MM.1S (cell line): ENCODE data around the gene TIMM8B.

Experiments used
- EZH2 ChIP-seq: fragments of 300-600 bp; sonication (generic); optimal IDR thresholded peaks from 2 replicates; pipeline ENCODE3; 2017; ENCODE audit warnings: low read depth, mild to moderate bottlenecking, antibody characterized with exemption, low read length, mixed read lengths
- EZH2phosphoT487 ChIP-seq: fragments of 300-600 bp; sonication (generic); IDR thresholded peaks from 2 replicates; pipeline ENCODE4 v1.6.1; 2018; ENCODE audit warnings: antibody characterized with exemption, low read length
- TF ChIP-seq, protein P1 (sequence below): fragments of 300-600 bp; sonication (generic); IDR thresholded peaks from 2 replicates; pipeline ENCODE4 v1.5.1; 2016; ENCODE audit warnings: antibody characterized with exemption, low read length, mixed read lengths

- TF ChIP-seq, protein P1, sequence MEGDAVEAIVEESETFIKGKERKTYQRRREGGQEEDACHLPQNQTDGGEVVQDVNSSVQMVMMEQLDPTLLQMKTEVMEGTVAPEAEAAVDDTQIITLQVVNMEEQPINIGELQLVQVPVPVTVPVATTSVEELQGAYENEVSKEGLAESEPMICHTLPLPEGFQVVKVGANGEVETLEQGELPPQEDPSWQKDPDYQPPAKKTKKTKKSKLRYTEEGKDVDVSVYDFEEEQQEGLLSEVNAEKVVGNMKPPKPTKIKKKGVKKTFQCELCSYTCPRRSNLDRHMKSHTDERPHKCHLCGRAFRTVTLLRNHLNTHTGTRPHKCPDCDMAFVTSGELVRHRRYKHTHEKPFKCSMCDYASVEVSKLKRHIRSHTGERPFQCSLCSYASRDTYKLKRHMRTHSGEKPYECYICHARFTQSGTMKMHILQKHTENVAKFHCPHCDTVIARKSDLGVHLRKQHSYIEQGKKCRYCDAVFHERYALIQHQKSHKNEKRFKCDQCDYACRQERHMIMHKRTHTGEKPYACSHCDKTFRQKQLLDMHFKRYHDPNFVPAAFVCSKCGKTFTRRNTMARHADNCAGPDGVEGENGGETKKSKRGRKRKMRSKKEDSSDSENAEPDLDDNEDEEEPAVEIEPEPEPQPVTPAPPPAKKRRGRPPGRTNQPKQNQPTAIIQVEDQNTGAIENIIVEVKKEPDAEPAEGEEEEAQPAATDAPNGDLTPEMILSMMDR = no peak
- no peak for TF ChIP-seq EZH2
- no peak for TF ChIP-seq EZH2phosphoT487
These were observed 3.8 kb downstream of the TIMM8B start for GRCh38 chr11:112082729-112083128.
